Neural cell (in vitro differentiated cells): Measurements from ENCODE around the gene PPP1CB. TPM values are rescaled to one million over a fixed set of nuclear protein-coding genes. Genes with fewer than 3 reads are reported as not detected.

Experiments used
- H2AFZ ChIP-seq: fragments of 200-600, 300-800 bp; sonication (generic), shearing (Covaris generic); 2 replicates; pipeline ENCODE4 v1.6.0; 2014; ENCODE audit warnings: low read depth, mild to moderate bottlenecking, antibody characterized with exemption, low read length, moderate library complexity
- H3F3A ChIP-seq: fragments of 200-600 bp; shearing (Covaris generic); 2 replicates; pipeline ENCODE4 v1.6.1; 2016; ENCODE audit warnings: mild to moderate bottlenecking, moderate library complexity, mixed read lengths, antibody characterized with exemption, low read length; ENCODE audit not compliant: insufficient read depth, poor library complexity, severe bottlenecking
- H3K27ac ChIP-seq: fragments of 200-600, 300-800 bp; sonication (generic), shearing (Covaris generic); 2 replicates; pipeline ENCODE4 v1.5.1; 2014; ENCODE audit warnings: mild to moderate bottlenecking, low read length, moderate library complexity
- H3K27me3 ChIP-seq: fragments of 300-800, 200-600 bp; sonication (generic), shearing (Covaris generic); 2 replicates; pipeline ENCODE4 v1.6.0; 2014; ENCODE audit warnings: mild to moderate bottlenecking, low read depth, low read length, moderate library complexity; ENCODE audit not compliant: insufficient read depth
- H3K36me3 ChIP-seq: fragments of 300-800, 200-600 bp; sonication (generic), shearing (Covaris generic); 2 replicates; pipeline ENCODE4 v1.5.1; 2014; ENCODE audit warnings: mild to moderate bottlenecking, antibody characterized with exemption, low read length, moderate library complexity; ENCODE audit not compliant: insufficient read depth
- H3K4me2 ChIP-seq: fragments of 300-800, 200-600 bp; sonication (generic), shearing (Covaris generic); 2 replicates; pipeline ENCODE4 v1.6.0; 2014; ENCODE audit warnings: mild to moderate bottlenecking, low read length
- H3K4me3 ChIP-seq: fragments of 300-800, 200-600 bp; sonication (generic), shearing (Covaris generic); 2 replicates; pipeline ENCODE4 v1.5.1; 2014; ENCODE audit warnings: mild to moderate bottlenecking, low read length, moderate library complexity
- H3K79me2 ChIP-seq: fragments of 200-600 bp; shearing (Covaris generic); replicated peaks from 2 replicates; pipeline ENCODE4 v1.6.0; 2014; ENCODE audit warnings: mild to moderate bottlenecking, low read length, moderate library complexity; ENCODE audit not compliant: insufficient read depth
- H3K9ac ChIP-seq: fragments of 300-800, 200-600 bp; sonication (generic), shearing (Covaris generic); 2 replicates; pipeline ENCODE4 v1.6.1; 2016; ENCODE audit warnings: mild to moderate bottlenecking, low read length, mixed read lengths
- H3K9me2 ChIP-seq: fragments of 200-600 bp; shearing (Covaris generic); 2 replicates; pipeline ENCODE4 v1.6.1; 2016; ENCODE audit warnings: mild to moderate bottlenecking, low read length, mixed read lengths; ENCODE audit not compliant: insufficient read depth
- H3K9me3 ChIP-seq: fragments of 200-600, 300-800 bp; sonication (generic), shearing (Covaris generic); 2 replicates; pipeline ENCODE4 v1.6.1; 2016; ENCODE audit warnings: mild to moderate bottlenecking, mixed run types, low read length, moderate library complexity, mixed read lengths
- H4K20me1 ChIP-seq: fragments of 200-600 bp; shearing (Covaris generic); 2 replicates; pipeline ENCODE4 v1.6.1; 2016; ENCODE audit warnings: mild to moderate bottlenecking, mixed run types; ENCODE audit not compliant: insufficient read depth
- EP300 ChIP-seq: fragments of 450-650 bp; conservative IDR thresholded peaks from 2 replicates; pipeline ENCODE4 v1.6.1; 2014; ENCODE audit warnings: antibody characterized with exemption, mild to moderate bottlenecking, moderate library complexity; ENCODE audit not compliant: poor library complexity, severe bottlenecking
- EZH2 ChIP-seq: fragments of 200-600, 300-800 bp; shearing (Covaris generic), sonication (generic); IDR thresholded peaks from 2 replicates; pipeline ENCODE4 v1.6.1; 2014; ENCODE audit warnings: antibody characterized with exemption, low read length, borderline replicate concordance, mild to moderate bottlenecking; ENCODE audit not compliant: insufficient read depth, poor library complexity, severe bottlenecking
- MXI1 ChIP-seq: fragments of 450-650 bp; conservative IDR thresholded peaks from 2 replicates; pipeline ENCODE4 v1.6.1; 2014; ENCODE audit warnings: antibody characterized with exemption, mild to moderate bottlenecking; ENCODE audit not compliant: poor library complexity, severe bottlenecking
- POLR2AphosphoS5 ChIP-seq: IDR thresholded peaks from 2 replicates; pipeline ENCODE4 v1.6.1; 2012
- RAD21 ChIP-seq: fragments of 450-650 bp; conservative IDR thresholded peaks from 2 replicates; pipeline ENCODE4 v1.6.1; 2014; ENCODE audit warnings: antibody characterized with exemption, mild to moderate bottlenecking, moderate library complexity
- REST ChIP-seq: IDR thresholded peaks from 2 replicates; pipeline ENCODE4 v1.6.1; 2012; ENCODE audit warnings: borderline replicate concordance
- SMC3 ChIP-seq: fragments of 450-650 bp; conservative IDR thresholded peaks from 2 replicates; pipeline ENCODE4 v1.6.1; 2014; ENCODE audit warnings: antibody characterized with exemption, mild to moderate bottlenecking, moderate library complexity; ENCODE audit not compliant: poor library complexity
- TAF1 ChIP-seq: IDR thresholded peaks from 2 replicates; pipeline ENCODE4 v1.6.1; 2012; ENCODE audit warnings: low read depth
- polyA plus RNA-seq: library from polyadenylated mRNA; depleted of rRNA; stranded (reverse); fragments of >200 nt; gene quantifications from 2 replicates; pipeline ENCODE4 v1.2.3, GENCODE V29; 2014
- TF ChIP-seq, protein P1 (sequence below): fragments of 450-650 bp; IDR thresholded peaks from 2 replicates; pipeline ENCODE4 v1.5.1; 2014; ENCODE audit warnings: antibody characterized with exemption, mild to moderate bottlenecking, moderate library complexity; ENCODE audit not compliant: poor library complexity, severe bottlenecking

The PPP1CB gene
- polyA plus RNA-seq, 1 donor from 2014 or later = 239 TPM

GRCh38 chr2:28749526-28749925 lies 2.1 kb upstream of the PPP1CB start:
- peaks cover 22% of the 10 kb centered on the region for H3K79me2 ChIP-seq
- H3K4me3 ChIP-seq = no peak overlapping the region
- H3K27ac ChIP-seq = no peak overlapping the region
- H3K36me3 ChIP-seq = no peaks in the 10 kb centered on the region
- TF ChIP-seq POLR2AphosphoS5 (no peak), REST (no peak)
- no peaks in the 10 kb centered on the region for H3F3A ChIP-seq
- no peaks in the 10 kb centered on the region for H3K27me3 ChIP-seq
- H2AFZ ChIP-seq = no peak overlapping the region
- H3K4me2 ChIP-seq = no peak overlapping the region
- no peaks in the 10 kb centered on the region for H4K20me1 ChIP-seq
- H3K9ac ChIP-seq = no peak overlapping the region
- no peaks in the 10 kb centered on the region for H3K9me2 ChIP-seq
- no peaks in the 10 kb centered on the region for H3K9me3 ChIP-seq

DNA sequence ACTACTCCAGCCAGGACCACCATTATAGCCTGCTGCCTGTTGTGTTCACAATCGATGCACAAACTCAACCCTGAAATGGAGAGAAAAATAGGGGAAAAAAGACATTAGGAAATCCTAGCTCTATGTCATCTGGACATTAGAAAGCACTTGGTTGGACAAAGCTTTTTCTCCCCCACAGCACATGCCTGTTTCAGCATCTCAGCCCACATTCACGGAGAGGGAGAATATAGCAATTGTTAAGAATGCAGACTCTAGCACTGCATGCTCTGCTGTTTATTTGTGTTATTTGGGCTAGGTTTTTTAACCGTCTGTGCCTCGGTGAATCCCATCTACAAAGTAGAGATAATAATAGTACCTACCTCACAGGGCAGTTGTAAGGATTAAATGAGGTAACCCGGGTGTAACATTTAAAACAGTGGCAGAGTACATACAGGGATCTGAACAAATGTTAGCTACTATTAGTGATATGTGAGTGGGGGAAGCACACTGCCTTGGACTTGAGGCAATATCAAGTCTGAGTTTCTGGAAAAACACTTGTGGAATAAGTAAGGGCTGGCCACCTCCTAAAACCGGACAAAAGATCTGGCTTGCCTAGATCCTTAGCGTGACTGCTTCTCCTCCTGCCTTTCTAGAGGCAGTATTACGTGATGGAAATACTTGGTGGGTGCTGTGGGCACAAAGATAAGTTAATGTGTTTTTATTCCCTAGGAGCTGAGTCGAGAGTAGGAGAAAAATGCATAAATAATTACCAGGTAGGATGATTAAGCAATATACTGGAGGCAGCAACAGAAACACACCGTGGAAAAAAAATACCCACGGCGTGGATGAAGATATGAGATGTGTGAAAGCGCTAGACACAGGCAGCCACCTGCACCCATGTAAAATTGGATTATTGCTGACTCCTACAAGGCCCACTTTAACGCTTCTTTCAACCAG lies 1.0 kb upstream of the PPP1CB start:
- Histone ChIP-seq H3K27ac (peak overlapping the region; percentile 96), H3K9ac (peak overlapping the region; percentile 88), H3K9me3 (no peaks in the 10 kb centered on the region), H3K36me3 (no peaks in the 10 kb centered on the region), H3K4me3 (peak overlapping the region; percentile 90), H3F3A (no peaks in the 10 kb centered on the region), H3K4me2 (peak overlapping the region; percentile 89), H2AFZ (peak overlapping the region; percentile 96), H3K9me2 (no peaks in the 10 kb centered on the region), H3K79me2 (peaks cover 32% of the 10 kb centered on the region), H4K20me1 (peaks cover 3% of the 10 kb centered on the region), H3K27me3 (no peaks in the 10 kb centered on the region)
- TF ChIP-seq SMC3 = no peak
- no peak for TF ChIP-seq REST
- TF ChIP-seq EP300 = no peak
- TF ChIP-seq, protein P1, sequence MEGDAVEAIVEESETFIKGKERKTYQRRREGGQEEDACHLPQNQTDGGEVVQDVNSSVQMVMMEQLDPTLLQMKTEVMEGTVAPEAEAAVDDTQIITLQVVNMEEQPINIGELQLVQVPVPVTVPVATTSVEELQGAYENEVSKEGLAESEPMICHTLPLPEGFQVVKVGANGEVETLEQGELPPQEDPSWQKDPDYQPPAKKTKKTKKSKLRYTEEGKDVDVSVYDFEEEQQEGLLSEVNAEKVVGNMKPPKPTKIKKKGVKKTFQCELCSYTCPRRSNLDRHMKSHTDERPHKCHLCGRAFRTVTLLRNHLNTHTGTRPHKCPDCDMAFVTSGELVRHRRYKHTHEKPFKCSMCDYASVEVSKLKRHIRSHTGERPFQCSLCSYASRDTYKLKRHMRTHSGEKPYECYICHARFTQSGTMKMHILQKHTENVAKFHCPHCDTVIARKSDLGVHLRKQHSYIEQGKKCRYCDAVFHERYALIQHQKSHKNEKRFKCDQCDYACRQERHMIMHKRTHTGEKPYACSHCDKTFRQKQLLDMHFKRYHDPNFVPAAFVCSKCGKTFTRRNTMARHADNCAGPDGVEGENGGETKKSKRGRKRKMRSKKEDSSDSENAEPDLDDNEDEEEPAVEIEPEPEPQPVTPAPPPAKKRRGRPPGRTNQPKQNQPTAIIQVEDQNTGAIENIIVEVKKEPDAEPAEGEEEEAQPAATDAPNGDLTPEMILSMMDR = no peak
- no peak for TF ChIP-seq EZH2
- no peak for TF ChIP-seq MXI1
- TF ChIP-seq POLR2AphosphoS5 = no peak
- no peak for TF ChIP-seq TAF1
- TF ChIP-seq RAD21 = no peak
